ENCODE data around the gene DENND2A.
"Not testable (repeated sequence)": the region's sequence is repeated elsewhere in the genome, so short reads cannot be mapped to it uniquely, and the experiment has no call there.

The DENND2A gene

GRCh38 chr7:140541513-140542227 is 98.9 kb downstream of the DENND2A start:
- peak; percentile 94 for DNase-seq

DNA sequence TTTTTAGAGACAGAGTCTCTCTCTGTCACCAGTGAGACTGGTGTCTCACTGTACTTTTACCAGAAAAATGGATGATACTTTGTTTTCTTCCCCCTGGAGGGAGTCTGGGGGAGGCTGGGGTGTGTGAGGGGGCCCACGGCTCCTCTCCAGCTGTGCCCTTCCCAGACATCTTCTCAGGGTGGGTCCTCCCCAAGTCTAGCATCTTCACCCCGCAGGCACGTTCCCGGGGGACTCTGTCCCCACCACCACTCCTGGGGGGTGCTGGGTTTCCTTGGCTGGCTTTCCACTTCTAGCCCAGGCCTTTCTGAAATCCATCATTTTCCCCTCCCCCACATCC is 99.5 kb downstream of the DENND2A start:
- no peak for DNase-seq

DNA sequence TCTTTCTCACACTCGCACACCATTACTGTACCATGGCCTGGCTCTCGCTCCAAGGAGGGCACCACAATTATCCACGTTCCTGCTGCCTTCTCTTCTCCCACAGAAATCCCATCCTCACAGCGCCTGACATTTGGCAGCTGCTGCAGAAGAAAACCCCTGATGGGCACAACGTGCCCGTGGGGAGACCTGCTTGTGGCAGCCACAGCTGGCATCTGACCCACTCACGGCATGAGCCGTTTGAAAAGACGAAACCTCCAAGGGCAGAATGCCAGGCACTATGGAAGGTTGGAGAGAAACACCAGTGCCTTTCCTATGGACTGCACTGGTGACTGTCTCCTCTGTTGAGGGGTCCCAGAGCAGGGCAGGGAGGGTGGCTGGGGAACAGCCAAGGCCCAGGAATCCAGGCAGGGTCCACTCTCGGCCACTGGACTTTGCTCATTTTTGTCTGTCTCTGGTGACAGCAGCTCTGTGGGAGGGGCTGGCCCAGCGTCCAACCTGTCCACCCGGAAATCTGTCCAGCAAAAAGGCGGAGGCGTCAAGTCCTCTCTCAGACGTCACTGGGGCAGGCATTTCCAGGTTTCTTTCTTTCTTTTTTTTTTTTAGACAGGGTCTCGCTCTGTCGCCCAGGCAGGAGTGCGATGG is 100.4 kb downstream of the DENND2A start:
- DNase-seq = no peak

GRCh38 chr7:140539461-140539860 is 101.2 kb downstream of the DENND2A start:
- no peak for DNase-seq

GRCh38 chr7:140537750-140538482 is 102.7 kb downstream of the DENND2A start:
- DNase-seq = no peak

DNA sequence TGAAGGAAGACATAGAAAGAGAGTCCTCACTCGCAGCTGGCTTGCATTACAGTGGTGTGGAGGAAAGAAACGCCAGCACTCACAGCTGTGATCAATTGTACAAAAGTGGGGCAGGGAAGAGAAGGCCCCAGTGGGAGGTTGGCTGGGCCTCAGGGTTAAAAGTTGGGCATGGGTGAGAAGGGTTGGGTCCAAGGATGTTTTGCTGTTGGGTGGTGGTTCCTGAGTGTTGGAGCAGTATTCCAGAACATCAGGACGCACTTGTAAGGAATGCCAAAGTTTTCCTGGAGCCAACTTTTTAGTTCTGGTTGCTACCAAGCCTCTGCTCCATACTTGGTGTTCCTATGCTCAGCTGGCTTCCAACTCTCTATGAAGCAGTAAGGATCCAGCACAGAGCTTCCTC is 105.9 kb downstream of the DENND2A start:
- no peak for DNase-seq

DNA sequence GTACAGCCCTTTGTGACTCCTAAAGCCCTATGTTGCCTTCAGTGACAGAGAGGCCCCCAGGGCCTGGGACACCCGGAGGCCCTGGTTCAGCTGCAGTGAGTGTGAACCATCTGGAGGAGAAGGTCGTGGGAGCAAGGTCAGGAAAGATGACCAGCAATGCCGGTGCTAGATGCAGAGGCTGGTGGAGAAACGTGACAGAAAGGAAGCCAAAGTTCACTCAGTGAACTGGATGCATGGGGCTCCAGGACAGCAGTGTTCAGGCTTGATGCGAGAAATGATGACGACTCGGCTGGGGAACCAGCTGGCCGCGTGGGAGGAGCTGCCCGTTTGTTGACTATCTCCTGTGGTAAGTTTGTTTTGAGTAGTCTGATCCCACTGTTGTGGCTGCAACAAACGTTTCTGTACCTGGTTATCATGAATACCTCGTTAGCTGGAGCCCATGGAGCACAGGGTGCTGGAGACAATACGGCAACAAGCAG is 107.2 kb downstream of the DENND2A start:
- peak; percentile 84 for DNase-seq

- not testable (repeated sequence) for DNase-seq
Measured at GRCh38 chr7:140529428-140529827, 111.2 kb downstream of the DENND2A start.

DNA sequence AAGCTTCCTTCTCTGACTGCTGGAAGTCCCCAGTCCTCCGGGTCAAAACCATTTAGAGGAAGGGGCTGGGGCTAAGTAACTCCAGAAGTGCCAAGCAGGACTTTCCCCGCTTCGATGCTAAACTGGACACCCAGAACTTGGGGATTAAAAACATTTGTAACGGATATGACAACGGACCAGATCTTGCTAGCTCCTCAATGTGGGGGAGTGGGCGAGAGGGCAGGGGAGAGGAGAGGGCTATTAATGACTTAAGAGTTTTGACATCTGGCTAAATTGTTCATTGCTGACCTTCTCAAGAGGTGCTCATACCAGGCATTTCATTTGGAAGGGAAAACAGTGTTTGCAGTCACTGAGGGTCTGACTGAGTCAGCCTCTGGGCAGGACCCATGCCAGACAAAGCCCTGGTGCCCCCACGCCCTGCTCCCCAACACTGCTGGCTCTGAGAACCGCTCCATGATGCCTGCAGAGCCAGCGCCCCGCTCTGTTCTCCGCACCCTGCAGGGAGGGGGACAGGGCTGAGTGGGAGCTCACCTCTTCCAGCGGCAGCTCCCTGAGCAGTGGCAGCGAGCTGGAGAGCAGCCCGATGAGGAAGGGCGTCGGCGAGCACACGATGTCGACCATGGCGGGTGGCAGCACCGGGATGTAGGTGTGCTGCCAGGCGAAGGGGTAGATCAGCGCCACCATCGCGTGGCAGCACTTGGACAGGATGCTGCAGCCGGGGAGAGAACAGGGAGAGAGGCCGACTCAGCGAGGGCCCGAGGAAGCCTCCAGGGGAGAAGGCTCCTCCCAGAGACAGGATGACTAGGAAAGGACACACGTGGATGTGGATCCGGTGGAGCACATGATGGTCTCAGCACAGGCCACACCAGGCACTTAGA is 113.6 kb downstream of the DENND2A start:
- peak; percentile 85 for DNase-seq

GRCh38 chr7:140526214-140526613 is 114.4 kb downstream of the DENND2A start:
- no peak for DNase-seq

GRCh38 chr7:140525743-140526142 is 114.9 kb downstream of the DENND2A start:
- DNase-seq = no peak

GRCh38 chr7:140521421-140521820 is 119.2 kb downstream of the DENND2A start:
- DNase-seq = no peak

GRCh38 chr7:140519007-140519399 is 121.6 kb downstream of the DENND2A start:
- DNase-seq = no peak

DNA sequence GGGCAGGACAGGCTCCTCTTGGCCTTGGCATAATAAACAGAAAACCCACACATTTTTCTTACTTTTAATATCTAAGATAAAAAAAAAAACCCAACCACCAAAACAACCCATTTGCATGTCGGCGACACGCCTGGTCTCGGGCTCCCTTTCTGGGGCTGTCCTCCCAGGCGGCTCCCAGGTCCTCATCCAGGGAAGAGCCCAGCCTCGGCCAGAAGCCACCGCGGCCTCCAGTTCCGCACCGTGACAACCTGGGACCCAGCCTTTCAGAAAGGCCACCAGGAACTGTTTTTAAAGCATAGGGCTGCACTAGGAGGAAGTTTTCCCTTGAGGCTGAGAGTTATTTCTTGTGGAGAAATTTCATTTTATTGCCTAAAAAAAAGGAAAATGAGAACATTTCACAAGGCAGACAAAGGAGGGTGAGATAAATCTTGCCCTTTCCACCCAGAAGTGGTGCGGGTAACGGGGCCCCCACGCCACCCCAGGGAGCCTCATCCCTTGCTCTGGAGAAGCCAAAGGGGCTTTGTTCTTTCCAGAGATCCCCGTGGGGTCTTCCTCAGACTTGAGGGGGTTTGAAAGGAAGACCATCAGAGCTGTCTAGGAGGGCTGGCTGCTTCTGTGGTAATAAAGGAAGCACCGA is 122.1 kb downstream of the DENND2A start:
- peak; percentile 40 for DNase-seq

DNA sequence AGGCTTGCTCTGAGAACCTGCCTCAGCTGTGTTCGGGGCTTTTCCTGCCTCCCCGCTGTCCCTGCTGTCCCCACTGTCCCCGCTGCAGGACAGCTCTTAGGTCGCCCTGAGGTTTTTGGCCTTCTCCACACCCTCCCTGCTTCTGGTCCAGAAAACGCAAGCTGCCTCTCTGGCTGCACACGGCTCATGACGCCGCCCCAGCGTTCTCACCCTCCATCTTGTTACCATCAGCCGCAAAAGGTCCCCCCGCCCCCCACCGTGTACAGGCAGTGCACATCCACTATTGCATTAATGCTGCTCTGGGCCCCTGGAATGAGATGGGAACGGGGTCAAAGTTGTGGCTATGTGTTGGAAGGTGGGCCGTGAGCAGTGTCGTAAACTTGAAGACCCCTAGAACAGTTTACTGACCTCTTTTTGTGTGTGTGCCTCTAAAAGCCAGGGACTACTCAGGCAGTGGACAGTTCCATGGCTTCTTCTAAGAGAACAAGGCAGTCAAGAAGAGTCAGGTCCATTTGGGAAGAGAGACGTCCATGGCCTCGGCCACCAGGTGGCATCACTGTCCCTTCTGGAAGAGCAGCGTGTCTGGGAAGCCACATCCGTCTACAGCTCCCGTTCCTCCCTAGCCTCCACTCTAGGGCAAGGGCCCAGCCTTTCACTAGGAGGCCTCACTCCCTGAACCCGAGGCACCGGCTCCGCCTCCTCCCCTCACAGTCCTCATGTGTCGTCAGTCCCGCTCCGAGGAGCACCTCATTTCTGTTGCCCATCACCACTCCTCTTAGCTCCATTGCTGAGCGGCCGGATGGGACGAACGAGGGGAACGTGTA is 122.9 kb downstream of the DENND2A start:
- DNase-seq = peak; percentile 98

GRCh38 chr7:140512317-140513000 is 128.2 kb downstream of the DENND2A start:
- DNase-seq = peak; percentile 94

- DNase-seq = peak; percentile 78
Measured at GRCh38 chr7:140509789-140510188, 130.8 kb downstream of the DENND2A start.

GRCh38 chr7:140507556-140507955 is 133.1 kb downstream of the DENND2A start:
- DNase-seq = peak; percentile 30

DNA sequence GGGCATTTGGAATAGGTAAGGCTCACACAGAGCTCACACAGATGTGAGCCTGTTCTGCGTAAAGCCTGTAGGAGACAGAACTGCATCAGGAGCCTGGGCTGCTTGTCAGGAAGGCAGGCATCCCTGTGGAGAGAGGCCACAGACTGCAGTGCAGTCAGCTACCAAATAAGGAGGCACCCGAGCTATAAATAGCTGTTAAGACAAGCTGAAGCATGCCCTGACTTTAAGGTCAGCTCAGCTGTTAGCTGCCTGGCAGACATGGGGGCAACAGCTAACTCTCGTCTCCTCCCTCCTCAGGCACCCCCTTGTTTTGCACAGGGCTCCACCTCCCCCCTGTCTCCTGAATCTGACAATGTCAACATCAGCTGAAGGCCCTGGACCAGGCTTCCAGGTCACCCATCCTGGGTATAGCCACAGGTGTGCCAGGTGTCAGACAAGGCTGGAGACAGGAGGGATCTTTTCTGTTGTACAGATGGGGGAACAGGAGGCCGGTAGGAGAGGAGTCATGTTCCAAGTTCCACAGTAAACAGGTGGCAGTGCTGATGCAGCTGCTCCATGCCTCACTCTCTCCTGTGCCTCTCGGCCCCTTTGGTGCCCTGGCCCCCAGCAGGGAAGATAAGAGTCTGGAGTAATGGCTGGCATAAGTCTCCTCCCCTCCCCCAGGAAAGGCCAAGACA is 133.7 kb downstream of the DENND2A start:
- DNase-seq = peak; percentile 98

GRCh38 chr7:140501966-140502365 is 138.6 kb downstream of the DENND2A start:
- peak; percentile 31 for DNase-seq

Measured in DMS53 (cell line).